Fibroblast of lung (primary cell): ENCODE results near the gene TARS1.

ENCODE experiments used
- EZH2 ChIP-seq: IDR thresholded peaks from 2 replicates; pipeline ENCODE4 v1.5.1; 2012; ENCODE audit warnings: low read length, control low read depth, mild to moderate bottlenecking; ENCODE audit errors: missing control alignments
- TF ChIP-seq, protein P1 (sequence below), 2 donors: IDR thresholded peaks in 1 of 2; conservative IDR thresholded peaks in 1 of 2; 1 replicate in 1 of 2; 2 replicates in 1 of 2; pipeline ENCODE4 v1.5.1; 2011 to 2012; ENCODE audit warnings: low read length in 2 of 2, control low read depth in 1 of 2, inconsistent platforms in 1 of 2, low read depth in 1 of 2, mild to moderate bottlenecking in 1 of 2

DNA sequence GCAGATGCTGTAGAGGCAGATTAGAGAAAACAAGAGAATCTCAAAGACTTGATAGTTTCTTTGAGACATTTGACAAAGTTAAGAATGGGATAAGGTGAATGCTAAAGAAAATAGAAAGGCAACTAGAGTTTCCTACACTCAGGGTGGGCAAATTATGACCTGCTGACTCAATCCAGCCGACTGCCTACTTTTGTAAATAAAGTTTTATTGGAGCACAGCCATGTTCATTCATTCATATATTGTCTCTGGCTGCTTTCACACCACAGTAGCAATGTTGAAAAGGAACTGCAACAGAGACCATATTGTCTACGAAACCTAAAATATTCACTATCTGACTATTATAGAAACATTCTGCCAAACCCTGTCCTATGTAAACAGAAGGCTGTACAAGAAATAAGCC, 37.6 kb upstream of the TARS1 start:
- TF ChIP-seq, protein P1, sequence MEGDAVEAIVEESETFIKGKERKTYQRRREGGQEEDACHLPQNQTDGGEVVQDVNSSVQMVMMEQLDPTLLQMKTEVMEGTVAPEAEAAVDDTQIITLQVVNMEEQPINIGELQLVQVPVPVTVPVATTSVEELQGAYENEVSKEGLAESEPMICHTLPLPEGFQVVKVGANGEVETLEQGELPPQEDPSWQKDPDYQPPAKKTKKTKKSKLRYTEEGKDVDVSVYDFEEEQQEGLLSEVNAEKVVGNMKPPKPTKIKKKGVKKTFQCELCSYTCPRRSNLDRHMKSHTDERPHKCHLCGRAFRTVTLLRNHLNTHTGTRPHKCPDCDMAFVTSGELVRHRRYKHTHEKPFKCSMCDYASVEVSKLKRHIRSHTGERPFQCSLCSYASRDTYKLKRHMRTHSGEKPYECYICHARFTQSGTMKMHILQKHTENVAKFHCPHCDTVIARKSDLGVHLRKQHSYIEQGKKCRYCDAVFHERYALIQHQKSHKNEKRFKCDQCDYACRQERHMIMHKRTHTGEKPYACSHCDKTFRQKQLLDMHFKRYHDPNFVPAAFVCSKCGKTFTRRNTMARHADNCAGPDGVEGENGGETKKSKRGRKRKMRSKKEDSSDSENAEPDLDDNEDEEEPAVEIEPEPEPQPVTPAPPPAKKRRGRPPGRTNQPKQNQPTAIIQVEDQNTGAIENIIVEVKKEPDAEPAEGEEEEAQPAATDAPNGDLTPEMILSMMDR (conservative IDR thresholded peaks at IDR 0.05 in 1 of 2, IDR thresholded peaks at IDR 0.05 in 1 of 2; ENCODE audit: low read depth in 1 of 2, low read length in 2 of 2) = no peak
- no peak for TF ChIP-seq EZH2
